Tibial nerve (tissue), 4 donors: ENCODE measurements around the gene LIN7C.

ENCODE experiments used
- EP300 ChIP-seq, 2 donors: sonication (generic); formaldehyde crosslinking; IDR thresholded peaks; one replicate each; pipeline ENCODE4 v1.6.1; 2017; ENCODE audit warnings: antibody characterized with exemption in 2 of 2, mild to moderate bottlenecking in 1 of 2
- POLR2A ChIP-seq, 2 donors: fragments of 450-650 bp; IDR thresholded peaks; one replicate each; pipeline ENCODE4 v1.6.1; 2017; ENCODE audit warnings: antibody characterized with exemption in 2 of 2, mild to moderate bottlenecking in 2 of 2, moderate library complexity in 2 of 2
- TF ChIP-seq, protein P1 (sequence below), 5 experiments: fragments of 200-600 bp in 3 of 5; fragments of 450-650 bp in 2 of 5; sonication (generic) in 3 of 5; IDR thresholded peaks; one replicate each; pipeline ENCODE4 v1.5.1; 2016 to 2019; ENCODE audit warnings: antibody characterized with exemption in 5 of 5, mild to moderate bottlenecking in 3 of 5, moderate library complexity in 2 of 5

DNA sequence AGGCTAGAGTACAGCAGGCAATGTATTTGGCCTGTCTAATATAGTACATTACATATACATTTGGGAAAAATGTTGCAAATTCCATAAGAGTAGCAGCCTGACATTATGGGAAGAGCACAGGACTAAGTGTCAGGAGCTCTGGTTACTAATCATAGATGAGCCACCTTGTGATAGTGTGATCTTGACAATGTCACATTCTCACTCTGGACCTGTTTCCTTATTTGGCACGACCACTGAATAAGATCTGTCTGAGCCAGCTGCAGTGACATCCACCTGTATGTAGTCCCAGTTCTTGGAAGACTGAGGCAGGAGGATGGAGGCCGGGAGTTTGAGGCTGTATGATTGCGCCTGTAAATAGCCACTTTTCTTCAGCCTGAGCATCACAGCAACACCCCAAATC, 5.7 kb upstream of the LIN7C start:
- TF ChIP-seq, protein P1, sequence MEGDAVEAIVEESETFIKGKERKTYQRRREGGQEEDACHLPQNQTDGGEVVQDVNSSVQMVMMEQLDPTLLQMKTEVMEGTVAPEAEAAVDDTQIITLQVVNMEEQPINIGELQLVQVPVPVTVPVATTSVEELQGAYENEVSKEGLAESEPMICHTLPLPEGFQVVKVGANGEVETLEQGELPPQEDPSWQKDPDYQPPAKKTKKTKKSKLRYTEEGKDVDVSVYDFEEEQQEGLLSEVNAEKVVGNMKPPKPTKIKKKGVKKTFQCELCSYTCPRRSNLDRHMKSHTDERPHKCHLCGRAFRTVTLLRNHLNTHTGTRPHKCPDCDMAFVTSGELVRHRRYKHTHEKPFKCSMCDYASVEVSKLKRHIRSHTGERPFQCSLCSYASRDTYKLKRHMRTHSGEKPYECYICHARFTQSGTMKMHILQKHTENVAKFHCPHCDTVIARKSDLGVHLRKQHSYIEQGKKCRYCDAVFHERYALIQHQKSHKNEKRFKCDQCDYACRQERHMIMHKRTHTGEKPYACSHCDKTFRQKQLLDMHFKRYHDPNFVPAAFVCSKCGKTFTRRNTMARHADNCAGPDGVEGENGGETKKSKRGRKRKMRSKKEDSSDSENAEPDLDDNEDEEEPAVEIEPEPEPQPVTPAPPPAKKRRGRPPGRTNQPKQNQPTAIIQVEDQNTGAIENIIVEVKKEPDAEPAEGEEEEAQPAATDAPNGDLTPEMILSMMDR (IDR thresholded peaks at IDR 0.05) = no peak
- no peak for TF ChIP-seq POLR2A (IDR thresholded peaks at IDR 0.05)
- no peak for TF ChIP-seq EP300 (IDR thresholded peaks at IDR 0.05)
